Measurements from ENCODE around the gene IFNLR1.

GRCh38 chr1:24127801-24128363 is 59.2 kb downstream of the IFNLR1 start:
- TF ChIP-seq CTCF (IDR thresholded peaks at IDR 0.05 in 4 of 5, conservative IDR thresholded peaks at IDR 0.05 in 1 of 5) (no peak), POLR2A (IDR thresholded peaks at IDR 0.05) (no peak)

All from gastrocnemius medialis (tissue), 4 donors.